Body of pancreas (tissue), 4 donors: Measurements from ENCODE around the gene PCBP3. TPM values are rescaled to one million over a fixed set of nuclear protein-coding genes. Genes with fewer than 3 reads are reported as not detected.

ENCODE experiments used
- ATAC-seq: fragments of 150-250 bp; one replicate; pipeline ENCODE4 v1.9.1; 2016
- DNase-seq, 4 donors: peaks; one replicate each; pipeline ENCODE4 v3.0.0-alpha.2; 2019
- H3K27ac ChIP-seq, 4 donors: fragments of 200-600 bp; sonication (generic); 1 replicate in 3 of 4; 2 replicates in 1 of 4; pipeline versions ENCODE4 v1.5.1 to v1.6.1; 2016 to 2019; ENCODE audit warnings: mild to moderate bottlenecking in 1 of 4, mixed read lengths in 1 of 4, moderate library complexity in 1 of 4
- H3K27me3 ChIP-seq, 2 donors: fragments of 200-600 bp; sonication (generic); one replicate each; pipeline ENCODE4 v1.6.0; 2016; ENCODE audit warnings: mild to moderate bottlenecking in 1 of 2
- H3K36me3 ChIP-seq, 2 donors: fragments of 200-600 bp; sonication (generic); replicated peaks in 1 of 2; 2 replicates each; pipeline ENCODE4 v1.5.1; 2016; ENCODE audit warnings: low read depth in 2 of 2; ENCODE audit not compliant: insufficient read depth in 1 of 2
- H3K4me1 ChIP-seq: fragments of 200-600 bp; sonication (generic); one replicate; pipeline ENCODE4 v1.6.0; 2016
- H3K4me3 ChIP-seq, 2 donors: fragments of 200-600 bp; sonication (generic); 1 replicate in 1 of 2; 2 replicates in 1 of 2; pipeline ENCODE4 v1.5.1; 2016 to 2019
- H3K9me3 ChIP-seq, 3 donors: fragments of 200-600 bp; sonication (generic); 1 replicate in 2 of 3; 2 replicates in 1 of 3; pipeline ENCODE4 v1.5.1; 2016
- CTCF ChIP-seq, 7 experiments: fragments of 450-650 bp in 4 of 7; fragments of 200-600 bp in 3 of 7; sonication (generic) in 3 of 7; IDR thresholded peaks; one replicate each; pipeline ENCODE4 v1.5.1; 2016 to 2019; ENCODE audit warnings: antibody characterized with exemption in 7 of 7
- POLR2A ChIP-seq, 3 donors: fragments of 450-650 bp; IDR thresholded peaks; one replicate each; pipeline ENCODE4 v1.6.1; 2016; ENCODE audit warnings: antibody characterized with exemption in 3 of 3, mild to moderate bottlenecking in 2 of 3
- WGBS, 2 donors: methylation state at CpG; one replicate each; pipeline ENCODE4 v1.1.5; 2017; 5-methylcytosine and 5-hydroxymethylcytosine counted together
- intact Hi-C: fragments of 100-400 bp; cut with DNase I; formaldehyde crosslinking; loops from one replicate; pipeline ENCODE4 v1.15.1; 2023
- total RNA-seq, 2 donors: library from RNA; depleted of rRNA; stranded (reverse); fragments of >200 nt; gene quantifications; one replicate each; pipeline ENCODE4 v1.1.0, GENCODE V29; 2016

PCBP3 gene
- total RNA-seq, 2 donors from 2014 or later = 1.3 to 4.6 TPM

GRCh38 chr21:45931397-45931969 is 288.0 kb downstream of the PCBP3 start:
- no peak for ATAC-seq
- no peak for DNase-seq
- WGBS, 2 donors = 72 to 75% methylated on average over 15 to 23 of the region's 23 CpGs
- Histone ChIP-seq H3K27ac (no peak overlapping the region), H3K27me3 (no peaks in the 10 kb centered on the region), H3K4me1 (no peaks in the 10 kb centered on the region), H3K4me3 (no peak overlapping the region), H3K9me3 (no peaks in the 10 kb centered on the region), H3K36me3 (no peaks in the 10 kb centered on the region)
- TF ChIP-seq POLR2A (IDR thresholded peaks at IDR 0.05) (no peak), CTCF (IDR thresholded peaks at IDR 0.05) (no peak)
- intact Hi-C loops = no loop called here

GRCh38 chr21:45932922-45933502 is 289.5 kb downstream of the PCBP3 start:
- no peak for ATAC-seq
- 62 to 65% methylated on average over 8 to 9 of the region's 9 CpGs for WGBS, 2 donors
- Histone ChIP-seq H3K27me3 (no peaks in the 10 kb centered on the region), H3K4me3 (no peak overlapping the region), H3K36me3 (no peaks in the 10 kb centered on the region), H3K4me1 (no peaks in the 10 kb centered on the region), H3K9me3 (no peaks in the 10 kb centered on the region), H3K27ac (no peak overlapping the region)
- TF ChIP-seq CTCF (IDR thresholded peaks at IDR 0.05) (no peak), POLR2A (IDR thresholded peaks at IDR 0.05) (no peak)
- intact Hi-C loops = no loop called here
- no peak for DNase-seq

- TF ChIP-seq POLR2A (IDR thresholded peaks at IDR 0.05) = no peak
- TF ChIP-seq CTCF (IDR thresholded peaks at IDR 0.05) = no peak
- Histone ChIP-seq H3K4me3 (no peak overlapping the region), H3K27me3 (no peaks in the 10 kb centered on the region), H3K36me3 (no peaks in the 10 kb centered on the region), H3K27ac (no peak overlapping the region), H3K9me3 (no peaks in the 10 kb centered on the region), H3K4me1 (no peaks in the 10 kb centered on the region)
- intact Hi-C loops = no loop called here
- WGBS, 2 donors = 72 to 73% methylated on average over 2 to 6 of the region's 6 CpGs
- ATAC-seq (no peak), DNase-seq (no peak)
Observed at GRCh38 chr21:45934085-45934484, 290.6 kb downstream of the PCBP3 start.

- Histone ChIP-seq H3K4me3 (no peak overlapping the region), H3K4me1 (no peaks in the 10 kb centered on the region), H3K27me3 (no peaks in the 10 kb centered on the region), H3K27ac (no peak overlapping the region), H3K36me3 (no peaks in the 10 kb centered on the region), H3K9me3 (no peaks in the 10 kb centered on the region)
- intact Hi-C loops = no loop called here
- DNase-seq = no peak
- no peak for ATAC-seq
- TF ChIP-seq CTCF (IDR thresholded peaks at IDR 0.05) (no peak), POLR2A (IDR thresholded peaks at IDR 0.05) (no peak)
- 80 to 93% methylated on average over 3 of the region's 3 CpGs for WGBS, 2 donors
Observed at GRCh38 chr21:45934554-45934953, 291.0 kb downstream of the PCBP3 start.

GRCh38 chr21:45935628-45936027 is 292.1 kb downstream of the PCBP3 start:
- no peaks in the 10 kb centered on the region for H3K36me3 ChIP-seq
- DNase-seq = no peak
- no peak for ATAC-seq
- H3K27ac ChIP-seq = no peak overlapping the region
- no peak overlapping the region for H3K4me3 ChIP-seq
- no peaks in the 10 kb centered on the region for H3K27me3 ChIP-seq
- TF ChIP-seq CTCF (IDR thresholded peaks at IDR 0.05) (no peak), POLR2A (IDR thresholded peaks at IDR 0.05) (no peak)
- intact Hi-C loops = no loop called here
- H3K9me3 ChIP-seq = no peaks in the 10 kb centered on the region
- WGBS, 2 donors = 76 to 81% methylated on average over 3 of the region's 3 CpGs
- H3K4me1 ChIP-seq = no peaks in the 10 kb centered on the region
